SH-SY5Y (cell line): ENCODE measurements around the gene KIAA2012.
A peak's percentile ranks its signal among the peaks of the same experiment; 100 is the strongest.

Source experiments
- GATA2 ChIP-seq: IDR thresholded peaks from 2 replicates; pipeline ENCODE4 v1.6.1; 2011; ENCODE audit warnings: mild to moderate bottlenecking, low read depth, low read length
- GATA3 ChIP-seq: IDR thresholded peaks from 2 replicates; pipeline ENCODE4 v1.6.1; 2011; ENCODE audit warnings: low read depth, mild to moderate bottlenecking, low read length, moderate library complexity

The KIAA2012 gene

DNA sequence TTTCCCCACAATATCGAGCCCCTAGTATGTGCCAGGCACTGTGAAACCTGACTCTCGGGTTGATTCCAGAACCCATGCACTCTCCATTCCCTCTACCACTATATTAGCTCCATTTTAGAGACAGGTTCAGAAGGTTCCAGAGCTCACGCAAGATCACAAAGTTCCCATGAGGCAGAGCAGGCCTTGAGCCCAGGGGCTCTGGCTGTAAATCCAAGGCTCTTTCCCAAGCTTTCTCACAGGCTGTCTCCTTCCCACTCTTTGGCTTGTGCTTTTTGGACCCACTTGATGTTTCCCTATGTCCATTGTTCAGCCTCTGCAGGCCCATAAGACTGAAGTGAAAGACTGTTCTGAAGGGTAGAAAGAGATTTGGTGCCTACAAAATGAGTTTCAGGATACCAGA, 15.7 kb downstream of the KIAA2012 start:
- TF ChIP-seq GATA3 (no peak), GATA2 (no peak)

DNA sequence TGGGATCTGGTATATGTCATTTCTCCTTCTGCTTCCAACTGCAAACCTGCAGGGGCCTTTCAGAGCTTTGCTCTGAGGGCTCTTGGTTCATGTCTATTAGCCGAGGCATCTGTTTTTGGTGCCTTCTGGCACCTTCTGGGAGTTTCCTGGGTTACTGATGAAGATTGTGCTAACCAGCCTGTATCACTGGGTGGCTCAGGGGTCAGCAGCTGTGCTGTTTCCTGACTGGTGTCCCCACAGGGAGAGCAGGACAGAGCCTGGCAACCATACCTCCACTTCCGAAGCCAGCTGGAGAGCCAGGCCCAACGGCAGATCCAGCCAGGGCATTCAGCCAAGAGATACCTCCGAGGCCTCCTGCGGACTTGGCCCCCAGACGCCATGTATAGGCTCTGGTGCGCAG, 17.5 kb downstream of the KIAA2012 start:
- TF ChIP-seq GATA2 (peak; percentile 75), GATA3 (no peak)

DNA sequence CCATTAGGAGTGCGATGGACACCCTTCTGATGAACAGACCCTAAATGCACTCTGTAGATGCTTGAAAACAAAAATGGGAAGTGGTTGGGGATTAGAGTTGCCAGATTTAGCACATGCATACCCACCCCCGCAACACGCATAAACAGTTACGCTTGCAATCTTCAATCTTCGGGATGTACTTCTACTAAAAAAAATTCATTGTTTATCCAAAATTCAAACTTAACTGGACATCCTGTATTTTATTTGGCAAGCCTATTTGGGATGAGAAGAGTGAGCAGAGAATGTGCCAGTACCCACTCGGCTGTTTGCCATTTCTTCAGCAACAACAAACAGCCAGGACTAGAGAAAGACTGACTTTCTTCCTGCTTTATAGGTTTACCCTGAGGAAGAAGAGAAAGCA, 18.4 kb downstream of the KIAA2012 start:
- no peak for TF ChIP-seq GATA3
- TF ChIP-seq GATA2, result no peak

GRCh38 chr2:202094426-202094986, 21.5 kb downstream of the KIAA2012 start:
- TF ChIP-seq GATA3, result no peak
- TF ChIP-seq GATA2, result no peak

DNA sequence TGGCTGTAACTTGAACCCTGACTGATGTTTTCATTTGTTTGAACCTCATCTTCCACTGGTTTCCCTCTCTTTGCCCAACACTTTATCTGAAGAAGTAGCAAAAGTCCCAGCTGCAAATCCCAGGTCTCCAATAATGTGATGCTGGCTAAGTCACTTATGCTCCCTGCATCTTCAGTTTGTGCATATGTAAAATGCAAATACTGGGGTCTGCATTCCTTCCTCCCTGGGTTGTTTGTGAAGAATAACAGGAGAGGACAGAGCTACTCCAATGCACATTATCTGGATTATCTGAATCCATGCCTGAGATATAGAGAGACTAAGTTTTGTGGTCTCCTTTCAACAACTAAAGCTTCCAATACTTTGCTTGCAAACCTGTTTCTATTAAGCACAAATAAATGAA, 22.2 kb downstream of the KIAA2012 start:
- no peak for TF ChIP-seq GATA2
- TF ChIP-seq GATA3, result no peak

- TF ChIP-seq GATA3 (no peak), GATA2 (no peak)
These were observed 23.7 kb downstream of the KIAA2012 start for GRCh38 chr2:202096736-202097135.

DNA sequence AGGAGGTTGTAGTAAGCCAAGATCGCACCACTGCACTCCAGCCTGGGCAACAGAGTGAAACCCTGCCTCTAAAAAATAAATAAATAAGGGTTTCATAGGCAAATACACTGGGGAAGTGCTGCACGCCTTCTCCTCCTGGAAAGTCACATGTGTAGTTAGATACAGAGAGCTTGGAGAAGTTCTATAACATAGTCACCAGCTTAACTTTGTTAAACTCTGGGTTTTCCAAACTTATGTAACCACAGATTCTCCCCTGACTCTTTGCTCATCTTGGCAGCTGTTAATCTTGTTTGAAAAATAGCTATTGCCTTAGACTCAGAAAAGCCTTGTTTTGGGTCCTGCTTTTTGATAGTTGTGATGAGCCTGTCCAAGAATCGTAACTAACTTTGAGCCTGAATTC, 25.2 kb downstream of the KIAA2012 start:
- TF ChIP-seq GATA2 (no peak), GATA3 (no peak)

DNA sequence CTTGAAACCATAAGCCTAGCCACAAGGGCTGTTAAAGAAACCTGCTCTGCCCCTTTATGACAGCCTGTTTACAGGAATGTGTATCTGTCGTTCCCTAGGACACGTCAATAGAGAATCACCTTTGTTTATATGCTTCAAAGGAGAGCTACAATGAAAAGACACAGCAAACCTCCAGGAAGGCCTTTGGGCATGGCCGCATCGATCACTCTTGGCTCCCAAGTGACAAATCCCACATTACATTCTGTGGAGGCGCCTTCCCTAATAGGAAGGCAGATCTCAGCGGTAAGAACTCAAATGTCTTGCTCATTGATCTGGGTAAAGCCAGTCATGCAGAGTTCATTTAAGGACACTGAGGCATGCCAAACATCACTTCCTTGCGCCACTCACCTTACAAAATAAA, 26.5 kb downstream of the KIAA2012 start:
- TF ChIP-seq GATA2, result no peak
- no peak for TF ChIP-seq GATA3

GRCh38 chr2:202100176-202100575, 27.1 kb downstream of the KIAA2012 start:
- TF ChIP-seq GATA3 (no peak), GATA2 (no peak)

DNA sequence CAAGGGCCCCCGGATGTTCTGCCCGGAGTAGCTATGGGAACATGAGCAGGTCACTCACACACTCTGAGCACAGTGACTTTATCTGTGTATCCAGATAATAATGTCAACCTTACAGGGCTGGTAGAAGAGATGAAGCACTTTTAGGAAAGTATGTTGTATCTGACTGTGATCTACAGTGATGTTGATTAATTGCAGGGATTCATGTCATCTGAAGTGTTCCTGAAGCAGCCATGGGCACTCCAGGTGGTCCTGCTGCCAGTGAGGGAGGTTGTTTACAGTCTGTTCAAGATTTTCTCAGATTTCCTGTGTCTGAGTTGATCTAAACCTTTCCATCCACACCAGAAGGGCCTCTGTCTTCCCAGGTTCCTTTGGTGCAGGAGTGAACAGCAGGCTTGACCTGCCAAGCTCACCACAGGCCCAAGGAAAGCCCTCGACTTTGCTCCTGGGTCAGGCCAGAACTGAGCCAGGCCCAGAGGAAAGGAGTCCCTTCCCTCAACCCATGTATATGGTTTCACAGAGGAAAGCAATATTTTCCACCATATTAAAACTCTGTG, 28.0 kb downstream of the KIAA2012 start:
- TF ChIP-seq GATA2 (no peak), GATA3 (no peak)

DNA sequence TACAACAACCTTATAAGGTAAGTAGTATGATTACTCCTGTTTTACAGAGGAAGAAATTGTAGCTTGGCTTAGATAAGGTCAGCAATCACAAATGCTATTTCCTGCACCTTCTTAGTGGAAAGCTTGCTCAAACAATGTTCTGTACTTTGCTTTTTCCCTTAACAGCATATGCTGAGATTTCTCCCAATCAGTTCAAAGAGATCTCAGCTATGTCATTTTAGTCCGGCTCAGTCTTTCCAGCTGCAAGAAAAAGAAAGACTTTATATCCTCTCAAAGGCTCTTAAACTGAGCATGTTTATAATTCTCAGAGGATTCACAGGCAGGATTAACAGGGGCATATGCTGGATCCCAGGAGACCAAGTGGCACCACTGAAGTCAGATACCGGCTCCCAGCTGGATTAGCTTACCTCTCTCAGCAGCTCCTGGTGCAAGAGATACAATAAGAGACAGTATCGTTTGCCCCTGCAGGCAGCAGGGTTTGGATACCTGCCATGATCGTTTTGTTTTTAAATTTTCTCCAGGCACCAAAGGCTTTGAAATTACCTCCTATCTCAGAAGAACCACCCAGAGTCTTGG, 29.5 kb downstream of the KIAA2012 start:
- TF ChIP-seq GATA2, result no peak

DNA sequence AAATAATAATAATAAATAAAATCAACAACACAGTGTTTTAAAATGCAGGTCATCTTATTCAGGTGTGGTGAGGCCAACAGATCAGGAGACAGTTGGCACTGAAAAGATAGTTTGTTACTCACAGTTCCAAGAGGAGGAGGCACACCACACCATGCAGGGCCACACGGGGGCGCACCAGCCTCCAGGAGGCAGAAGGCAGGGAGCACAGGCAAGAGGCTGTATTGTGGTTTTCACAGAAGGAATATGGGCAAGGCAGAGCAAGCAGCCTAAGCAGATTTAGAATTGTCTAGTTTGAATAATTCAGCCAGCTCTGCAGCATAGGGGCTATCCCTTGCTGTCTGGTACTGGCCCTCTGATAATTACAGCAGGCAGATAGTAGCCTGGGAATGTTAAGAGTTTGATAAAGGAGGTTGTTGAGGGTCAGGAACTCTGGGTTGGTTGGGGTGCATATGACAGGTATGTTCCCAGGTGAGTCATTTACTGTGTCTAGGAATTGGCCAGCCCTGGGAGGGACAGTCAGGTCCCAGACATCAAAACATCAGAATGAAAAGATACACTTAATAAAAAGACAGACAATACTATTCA, 31.3 kb downstream of the KIAA2012 start:
- TF ChIP-seq GATA3, result no peak

DNA sequence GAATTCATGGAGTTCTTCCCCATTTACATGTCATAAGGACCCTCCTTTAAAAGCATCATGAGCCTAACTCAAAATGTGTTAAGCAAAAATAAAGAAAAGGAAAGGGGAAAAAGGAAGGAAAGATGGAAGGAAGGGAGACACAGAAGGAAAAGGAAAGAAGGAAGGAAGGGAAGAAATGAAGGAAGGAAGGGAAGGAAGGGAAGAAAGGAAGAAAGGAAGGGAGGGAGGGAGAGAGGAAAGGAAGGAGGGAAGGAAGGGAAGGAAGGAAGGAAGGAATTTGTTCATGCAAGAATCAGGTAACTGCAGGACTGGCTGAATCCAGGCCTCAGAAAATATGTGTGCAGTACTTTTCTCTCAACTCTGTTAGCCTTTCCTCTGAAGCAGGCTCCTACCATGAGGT, 32.0 kb downstream of the KIAA2012 start:
- TF ChIP-seq GATA2 (no peak), GATA3 (no peak)

GRCh38 chr2:202108345-202108744, 35.3 kb downstream of the KIAA2012 start:
- TF ChIP-seq GATA3 (no peak), GATA2 (no peak)

DNA sequence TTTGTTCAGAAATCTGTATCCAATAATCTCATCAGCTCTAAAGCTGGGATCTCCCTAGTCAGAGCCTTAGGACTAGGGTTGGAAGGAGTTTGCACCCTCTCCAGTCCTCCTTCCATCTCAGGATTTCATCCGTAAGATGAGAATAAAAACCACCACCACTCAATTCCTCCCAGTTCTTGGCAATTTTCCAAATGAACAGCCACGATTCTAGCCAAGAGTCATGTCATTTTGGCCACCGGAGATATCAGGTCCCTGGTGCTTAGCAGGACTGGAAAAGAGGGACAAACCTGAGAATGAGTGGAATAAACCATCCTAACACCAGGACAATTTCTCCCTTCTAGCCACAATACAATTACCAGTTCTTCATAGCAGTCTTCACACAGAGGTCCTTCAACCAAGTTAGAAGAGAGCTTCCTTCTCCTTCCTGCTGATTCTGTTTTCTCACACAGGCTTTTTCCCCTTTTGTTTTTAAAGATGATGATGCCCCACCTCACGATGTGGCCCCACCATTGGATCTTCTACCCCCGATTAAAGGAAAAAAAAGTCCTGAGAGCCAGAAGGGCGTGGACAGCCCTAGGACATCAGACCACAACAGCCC, 36.2 kb downstream of the KIAA2012 start:
- no peak for TF ChIP-seq GATA2
- TF ChIP-seq GATA3, result no peak
